ENCODE data around the gene COL5A1. TPM values are rescaled to one million over a fixed set of nuclear protein-coding genes. Genes with fewer than 3 reads are reported as not detected.
"Not testable (repeated sequence)": the region's sequence is repeated elsewhere in the genome, so short reads cannot be mapped to it uniquely, and the experiment has no call there.

The COL5A1 gene
- total RNA-seq, 1 donor from 2014 or later, result 12.8 TPM

GRCh38 chr9:134690946-134691694, 49.5 kb downstream of the COL5A1 start:
- DNase-seq (ENCODE audit: low read depth), result no peak

GRCh38 chr9:134691695-134692572, 50.3 kb downstream of the COL5A1 start:
- DNase-seq (ENCODE audit: low read depth), result no peak

GRCh38 chr9:134692573-134692860, 50.9 kb downstream of the COL5A1 start:
- no peak for DNase-seq (ENCODE audit: low read depth)

GRCh38 chr9:134693011-134693410, 51.4 kb downstream of the COL5A1 start:
- DNase-seq (ENCODE audit: low read depth), result no peak

- DNase-seq (ENCODE audit: low read depth), result no peak
Measured at GRCh38 chr9:134693641-134694367, 52.2 kb downstream of the COL5A1 start.

DNA sequence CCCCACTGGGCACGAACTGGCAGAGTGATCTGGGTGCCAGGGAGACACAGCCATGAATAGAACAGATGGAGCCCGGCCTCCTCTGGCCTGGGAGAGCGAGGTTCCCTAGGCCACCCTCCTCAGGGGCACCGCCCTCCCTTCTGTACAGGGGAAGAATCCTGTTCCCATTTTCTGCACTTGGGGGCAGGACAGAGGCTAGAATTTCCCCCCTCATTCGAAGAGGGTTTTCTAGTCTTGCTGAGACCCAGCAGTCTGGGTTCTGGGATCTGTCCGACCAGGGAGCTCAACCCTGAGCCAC, 52.7 kb downstream of the COL5A1 start:
- DNase-seq (ENCODE audit: low read depth), result no peak

DNA sequence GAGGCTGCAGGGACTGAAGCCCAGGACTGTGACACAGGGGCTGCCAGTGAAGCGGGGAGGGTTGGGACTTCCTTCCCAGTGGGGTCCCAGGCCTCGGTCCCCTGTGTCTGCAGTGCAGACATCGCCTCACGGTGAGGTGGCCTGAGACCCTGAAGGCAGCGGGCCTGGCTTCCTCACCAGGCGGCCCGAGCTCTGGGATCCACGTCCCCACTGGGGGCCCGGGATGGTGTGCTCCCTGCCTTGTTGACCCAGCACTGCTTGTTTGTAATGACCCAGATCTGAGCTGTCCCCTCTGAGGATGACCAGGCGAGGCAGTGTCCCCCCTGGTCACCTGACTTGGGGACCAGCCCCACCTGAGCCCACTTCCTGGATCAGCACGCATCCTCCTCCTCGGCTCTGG, 53.1 kb downstream of the COL5A1 start:
- no peak for DNase-seq (ENCODE audit: low read depth)

DNA sequence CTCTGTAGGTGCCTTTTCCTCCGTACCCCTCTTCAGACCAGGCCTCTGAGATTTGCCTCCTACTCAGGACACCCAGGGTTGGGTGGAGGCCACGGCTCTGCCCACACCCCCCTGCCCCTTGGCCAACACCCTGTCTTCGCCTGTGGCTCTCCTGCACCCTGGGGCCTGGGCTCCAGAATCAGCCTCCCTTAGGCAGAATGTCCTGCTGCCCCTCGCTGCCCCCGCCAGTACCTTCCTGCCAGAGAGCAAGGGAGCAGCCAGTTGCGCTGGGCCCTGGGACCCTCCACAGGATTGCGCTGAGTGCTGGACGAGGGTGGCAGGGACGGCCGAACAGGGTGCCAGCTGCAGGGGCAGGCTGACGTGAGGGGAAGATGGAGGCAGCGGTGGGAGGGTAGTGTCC, 53.5 kb downstream of the COL5A1 start:
- no peak for DNase-seq (ENCODE audit: low read depth)

DNA sequence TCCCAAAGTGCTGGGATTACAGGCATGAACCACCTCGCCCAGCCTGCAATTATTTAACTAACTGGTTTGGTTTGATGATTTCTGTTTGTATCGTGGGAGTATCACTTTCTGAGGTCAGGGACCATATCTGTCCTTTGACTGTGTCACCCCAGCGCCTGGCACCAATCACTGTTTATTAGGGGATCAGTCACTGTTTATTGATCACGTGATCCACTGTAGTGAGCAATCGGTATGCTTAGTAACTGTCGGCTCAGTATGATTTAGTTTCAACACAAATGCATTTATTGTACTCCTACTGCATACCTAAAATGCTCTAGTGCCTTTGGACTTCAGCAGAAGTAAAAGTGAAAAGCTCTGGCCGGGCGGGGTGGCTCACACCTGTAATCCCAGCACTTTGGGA, 54.8 kb downstream of the COL5A1 start:
- DNase-seq (ENCODE audit: low read depth), result no peak

- no peak for DNase-seq (ENCODE audit: low read depth)
Measured at GRCh38 chr9:134698111-134698510, 56.5 kb downstream of the COL5A1 start.

GRCh38 chr9:134698587-134699342, 57.2 kb downstream of the COL5A1 start:
- no peak for DNase-seq (ENCODE audit: low read depth)

DNA sequence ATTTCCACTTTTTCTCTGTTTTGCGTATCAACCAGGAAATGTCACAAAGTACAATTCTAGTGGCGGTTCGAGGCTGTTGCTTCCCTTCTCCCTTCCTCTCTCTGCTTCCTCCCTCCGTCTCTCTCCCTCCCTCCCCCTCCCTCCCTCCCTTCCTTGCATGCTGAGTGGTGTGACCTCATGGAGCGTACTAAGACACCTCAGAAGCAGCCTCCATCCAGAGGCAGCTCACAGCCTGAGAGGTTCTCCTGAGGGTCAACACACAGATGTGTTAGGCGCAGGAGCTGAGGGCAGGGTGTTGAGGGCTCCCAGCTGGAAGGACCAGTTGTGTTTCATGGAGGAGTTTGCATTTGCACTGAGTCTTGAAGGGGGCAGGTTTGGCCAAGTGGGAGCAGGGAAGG, 57.7 kb downstream of the COL5A1 start:
- DNase-seq (ENCODE audit: low read depth), result no peak

DNA sequence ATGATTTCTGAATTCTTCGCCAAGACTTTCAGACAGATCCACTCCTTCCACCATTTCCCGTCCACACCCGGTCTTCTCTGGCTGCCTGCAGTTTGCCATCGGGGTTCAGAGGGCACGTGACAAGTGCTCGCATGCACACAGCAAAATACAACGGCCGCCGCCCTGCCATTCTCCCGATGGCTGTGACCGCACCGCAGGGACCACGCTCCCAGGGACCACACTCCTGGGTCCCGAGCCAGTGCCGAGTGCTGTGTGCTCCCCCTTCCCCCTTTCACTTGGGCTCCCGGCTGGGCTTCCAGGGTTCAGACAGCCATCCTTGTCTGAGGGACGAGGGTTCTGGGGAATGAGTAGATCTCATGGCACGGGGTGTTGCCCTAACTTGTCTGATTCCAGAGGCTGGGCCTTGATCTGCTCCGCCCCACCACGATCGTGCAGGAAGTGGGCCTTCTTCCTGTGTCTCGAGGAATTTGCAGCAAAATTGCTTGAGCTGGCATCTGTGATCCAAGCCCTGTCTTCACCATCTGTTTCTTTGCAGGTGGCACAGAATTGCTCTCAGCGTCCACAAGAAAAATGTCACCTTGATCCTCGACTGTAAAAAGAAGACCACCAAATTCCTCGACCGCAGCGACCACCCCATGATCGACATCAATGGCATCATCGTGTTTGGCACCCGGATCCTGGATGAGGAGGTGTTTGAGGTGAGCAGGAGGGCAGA, 59.2 kb downstream of the COL5A1 start:
- no peak for DNase-seq (ENCODE audit: low read depth)

- no peak for DNase-seq (ENCODE audit: low read depth)
Measured at GRCh38 chr9:134701581-134702259, 60.1 kb downstream of the COL5A1 start.

DNA sequence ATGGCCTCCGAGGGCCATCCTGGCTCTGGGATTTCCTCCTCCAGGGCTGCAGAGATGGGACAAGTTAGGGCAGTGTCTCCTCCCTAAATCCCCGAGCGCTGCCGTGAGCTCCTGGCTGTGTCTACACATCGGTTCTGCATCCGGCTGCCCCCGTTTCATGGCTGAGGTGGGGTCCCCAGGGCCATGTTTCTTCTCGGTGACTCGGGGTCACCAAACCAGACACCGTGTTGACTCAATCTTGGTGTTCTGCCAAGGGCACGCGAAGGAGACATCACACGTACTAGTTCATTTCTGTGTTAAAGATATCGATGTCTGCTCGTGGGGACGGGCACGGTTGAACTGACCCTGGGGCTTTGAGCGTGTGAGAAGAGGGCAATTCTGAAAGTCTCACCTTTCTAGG, 60.7 kb downstream of the COL5A1 start:
- no peak for DNase-seq (ENCODE audit: low read depth)

- not testable (repeated sequence) for DNase-seq (ENCODE audit: low read depth)
Measured at GRCh38 chr9:134703730-134704114, 62.1 kb downstream of the COL5A1 start.

GRCh38 chr9:134704498-134704897, 62.9 kb downstream of the COL5A1 start:
- no peak for DNase-seq (ENCODE audit: low read depth)

GRCh38 chr9:134705786-134706185, 64.2 kb downstream of the COL5A1 start:
- DNase-seq (ENCODE audit: low read depth), result no peak

GRCh38 chr9:134706522-134706921, 64.9 kb downstream of the COL5A1 start:
- no peak for DNase-seq (ENCODE audit: low read depth)

- no peak for DNase-seq (ENCODE audit: low read depth)
Measured at GRCh38 chr9:134707031-134707680, 65.6 kb downstream of the COL5A1 start.

All from renal cortical epithelial cell (primary cell).